Pancreas (tissue), 10 donors: Measurements from ENCODE around the gene UNK. TPM values are rescaled to one million over a fixed set of nuclear protein-coding genes. Genes with fewer than 3 reads are reported as not detected.

Source experiments
- ATAC-seq, 4 donors: fragments of 200-7000 bp; cut with Tn5 transposase; one replicate each; pipeline versions ENCODE4 v1.8.0 to v1.9.1; 2020; ENCODE audit warnings: mild to moderate bottlenecking in 4 of 4, moderate library complexity in 4 of 4
- DNase-seq, 6 donors: peaks; one replicate each; pipeline ENCODE4 v3.0.0-alpha.2; 2020
- FAIRE-seq: peaks from 2 replicates; lab custom pipeline; 2012; peaks lifted over from hg19 to GRCh38; lab: Jason Lieb, UNC
- H3K27ac ChIP-seq, 4 donors: fragments of 200-600 bp; sonication (generic); 1 replicate in 3 of 4; 2 replicates in 1 of 4; pipeline versions ENCODE4 v1.5.0 to v1.8.0; 2020
- H3K27me3 ChIP-seq, 4 donors: fragments of 200-600 bp; one replicate each; pipeline ENCODE4 v1.8.0; 2021
- H3K36me3 ChIP-seq, 3 donors: fragments of 200-600 bp; sonication (generic) in 1 of 3; one replicate each; pipeline versions ENCODE4 v1.5.0 to v1.8.0; 2020 to 2021
- H3K4me1 ChIP-seq, 3 donors: fragments of 200-600 bp; one replicate each; pipeline ENCODE4 v1.8.0; 2021
- H3K4me3 ChIP-seq, 4 donors: fragments of 200-600 bp; sonication (generic) in 2 of 4; one replicate each; pipeline versions ENCODE4 v1.5.0 to v1.8.0; 2020 to 2021
- H3K9me3 ChIP-seq, 4 donors: fragments of 200-600 bp; one replicate each; pipeline ENCODE4 v1.8.0; 2021
- CTCF ChIP-seq, 4 donors: fragments of 200-600 bp; sonication (generic) in 3 of 4; IDR thresholded peaks; one replicate each; pipeline versions ENCODE4 v1.5.0 to v1.8.0; 2021; ENCODE audit warnings: antibody characterized with exemption in 4 of 4
- WGBS, 2 donors: extraction: QIAGEN DNeasy Blood & Tissue Kit; methylation state at CpG; one replicate each; pipeline ENCODE4 v1.1.7; 2013; 5-methylcytosine and 5-hydroxymethylcytosine counted together
- intact Hi-C, 3 donors: fragments of 100-400 bp; cut with DNase I; formaldehyde crosslinking; loops; one replicate each; pipeline versions ENCODE4 v1.11.1 to v1.14.2; 2022
- polyA plus RNA-seq, 2 donors: library from polyadenylated mRNA; stranded (reverse); fragments of 200-250 nt; gene quantifications; one replicate each; pipeline ENCODE4 v1.2.3, GENCODE V29; 2013
- total RNA-seq, 6 donors: library from RNA; stranded (reverse); fragmentation: NEBNext Ultra II Directional in 4 of 6; extraction: Animal tissue kit (Norgen Biotek cat#: 25700) in 4 of 6; gene quantifications; one replicate each; pipeline versions ENCODE4 v1.2.1 to v1.2.4, GENCODE V29; 2021 to 2023
- donor health status: healthy with polysubstance abuse.
- donor health status: DM: no; HTN: no; CAD: no; lungs with moderate emphysema.
- donor health status: DM: no; HTN: no; CAD: no.
- donor health status: control.
- donor health status: control.
- donor health status: Bipolar disorder and iron deficiency.
- donor health status: DM: yes; HTN: yes; CAD: no.
- donor health status: DM: no; HTN: no; CAD: no.
- donor health status: DM: no; HTN: no; CAD: no.
- donor health status: DM: yes; HTN: yes; CAD: no.

The UNK gene
- total RNA-seq (10 to 100 TPM; 12.8 to 18.0 (median 14.0) TPM), polyA plus RNA-seq (10 to 100 TPM; 28.7 to 28.9 TPM)

GRCh38 chr17:75784473-75785015 lies at the start of gene UNK:
Gene UNK, plus strand, starts transcription at chr17:75784806. Its CDS starts 75 bp downstream, at chr17:75784881.
- FAIRE-seq: peak; percentile 20
- intact Hi-C loops: no loop called here
- Histone ChIP-seq H3K9me3 (no peaks in the 10 kb centered on the region), H3K36me3 (no peaks in the 10 kb centered on the region), H3K4me3 (peak within 1 kb of the TSS; percentile 47 to 62 (median 55)), H3K4me1 (peaks cover 16 to 42% (median 34%) of the 10 kb centered on the region in 3 donors), H3K27ac (peak within 1 kb of the TSS; percentile 98 to 100 (median 100)), H3K27me3 (no peaks in the 10 kb centered on the region)
- peak; percentile 81 to 90 (median 85) for ATAC-seq
- 0 to 1% methylated on average over 44 to 45 of the region's 45 CpGs for WGBS, 2 donors
- DNase-seq: peak; percentile 92 to 99 (median 98)
- TF ChIP-seq CTCF (IDR thresholded peaks at IDR 0.05): no peak

- ATAC-seq (no peak), FAIRE-seq (no peak), DNase-seq (peak in 1 of 6 donors; percentile 55)
- Histone ChIP-seq H3K4me3 (no peak overlapping the region), H3K27me3 (no peaks in the 10 kb centered on the region), H3K4me1 (no peaks in the 10 kb centered on the region), H3K36me3 (peaks cover 0 to 7% (median 0%) of the 10 kb centered on the region in 3 donors), H3K27ac (no peak overlapping the region), H3K9me3 (no peaks in the 10 kb centered on the region)
- 84 to 91% methylated on average over 26 of the region's 26 CpGs for WGBS, 2 donors
- intact Hi-C loops: no loop called here
- TF ChIP-seq CTCF (IDR thresholded peaks at IDR 0.05): no peak
Observed at GRCh38 chr17:75736173-75736835, 48.3 kb upstream of the UNK start.

GRCh38 chr17:75737133-75737962 lies 47.3 kb upstream of the UNK start:
- Histone ChIP-seq H3K27ac (no peak overlapping the region), H3K4me1 (no peaks in the 10 kb centered on the region), H3K4me3 (no peak overlapping the region), H3K36me3 (no peaks in the 10 kb centered on the region), H3K9me3 (no peaks in the 10 kb centered on the region), H3K27me3 (no peaks in the 10 kb centered on the region)
- no peak for ATAC-seq
- TF ChIP-seq CTCF (IDR thresholded peaks at IDR 0.05): no peak
- FAIRE-seq: no peak
- WGBS, 2 donors: 86 to 89% methylated on average over 14 to 20 of the region's 20 CpGs
- peak in 2 of 6 donors; percentile 30 to 58 for DNase-seq
- intact Hi-C loops: no loop called here

GRCh38 chr17:75738218-75738802 lies 46.3 kb upstream of the UNK start:
- no peak overlapping the region for H3K27ac ChIP-seq
- H3K36me3 ChIP-seq: no peaks in the 10 kb centered on the region
- no peak overlapping the region for H3K4me3 ChIP-seq
- no peaks in the 10 kb centered on the region for H3K9me3 ChIP-seq
- intact Hi-C loops: no loop called here
- no peaks in the 10 kb centered on the region for H3K4me1 ChIP-seq
- no peak for TF ChIP-seq CTCF (IDR thresholded peaks at IDR 0.05)
- DNase-seq (no peak), ATAC-seq (peak in 2 of 4 donors; percentile 46 to 57), FAIRE-seq (no peak)
- WGBS, 2 donors: 73 to 91% methylated on average over 14 of the region's 14 CpGs
- no peaks in the 10 kb centered on the region for H3K27me3 ChIP-seq
